SU-DHL-6 (cell line): ENCODE results near the gene ACSL3.

ENCODE experiments used
- CTCF ChIP-seq: fragments of 200-600 bp; sonication (generic); IDR thresholded peaks from one replicate; pipeline ENCODE4 v1.5.1; 2017; ENCODE audit warnings: antibody characterized with exemption, mild to moderate bottlenecking, low read length, moderate library complexity; ENCODE audit not compliant: insufficient read depth, poor library complexity, severe bottlenecking
- EZH2phosphoT487 ChIP-seq: fragments of 200-600 bp; sonication (generic), shearing (Covaris generic); conservative IDR thresholded peaks from 2 replicates; pipeline ENCODE4 v1.6.1; 2018; ENCODE audit warnings: mild to moderate bottlenecking, antibody characterized with exemption, low read length, moderate library complexity, mixed read lengths

DNA sequence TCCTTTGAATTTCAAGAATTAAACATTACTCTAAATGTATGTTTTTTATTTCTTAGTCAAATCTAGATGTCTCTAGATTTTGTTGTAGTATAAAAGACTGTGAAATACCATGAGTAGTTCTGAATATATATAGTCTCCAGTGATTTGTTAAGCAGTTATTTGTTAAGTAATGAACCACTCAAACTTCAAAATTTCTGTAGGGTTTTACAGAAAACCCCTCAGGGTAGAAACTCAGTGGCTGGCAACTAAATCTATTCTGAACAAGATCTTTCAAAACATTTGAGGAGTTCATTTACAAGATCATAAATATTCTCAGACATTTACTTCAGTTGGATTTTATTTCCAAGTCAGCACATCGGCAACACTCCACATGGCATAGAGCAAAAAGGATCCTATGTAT is 35.8 kb upstream of the ACSL3 start:
- no peak for TF ChIP-seq EZH2phosphoT487
- TF ChIP-seq CTCF, result no peak
